IMR-90 (cell line): ENCODE measurements around the gene TSTD1.
"Not testable (repeated sequence)": the region's sequence is repeated elsewhere in the genome, so short reads cannot be mapped to it uniquely, and the experiment has no call there.

Experiments used
- BHLHE40 ChIP-seq: fragments of 150-350 bp; IDR thresholded peaks from 2 replicates; pipeline ENCODE4 v1.6.1; 2016; ENCODE audit warnings: mild to moderate bottlenecking, low read depth, low read length
- CEBPB ChIP-seq: IDR thresholded peaks from 2 replicates; pipeline ENCODE4 v1.6.1; 2012; ENCODE audit warnings: low read depth, low read length, improper control_type of control experiment
- MAFK ChIP-seq: IDR thresholded peaks from 2 replicates; pipeline ENCODE4 v1.6.1; 2012; ENCODE audit warnings: low read depth, low read length, improper control_type of control experiment
- MAZ ChIP-seq: IDR thresholded peaks from 2 replicates; pipeline ENCODE4 v1.6.1; 2012; ENCODE audit warnings: low read depth, mild to moderate bottlenecking, low read length, improper control_type of control experiment, moderate library complexity, borderline replicate concordance
- MXI1 ChIP-seq: IDR thresholded peaks from 2 replicates; pipeline ENCODE4 v1.6.1; 2012; ENCODE audit warnings: low read depth, mild to moderate bottlenecking, low read length, moderate library complexity, borderline replicate concordance
- NFE2L2 ChIP-seq: fragments of 150-350 bp; IDR thresholded peaks from 2 replicates; pipeline ENCODE4 v1.6.1; 2016; ENCODE audit warnings: low read depth, mild to moderate bottlenecking, low read length
- POLR2A ChIP-seq: IDR thresholded peaks from 2 replicates; pipeline ENCODE4 v1.6.1; 2012; ENCODE audit warnings: mild to moderate bottlenecking, low read depth, low read length
- RCOR1 ChIP-seq: IDR thresholded peaks from 2 replicates; pipeline ENCODE4 v1.6.1; 2012; ENCODE audit warnings: mild to moderate bottlenecking, low read length, improper control_type of control experiment; ENCODE audit not compliant: insufficient replicate concordance
- RFX5 ChIP-seq: IDR thresholded peaks from 2 replicates; pipeline ENCODE4 v1.8.0; 2012; ENCODE audit warnings: low read depth, mild to moderate bottlenecking, low read length, moderate library complexity
- SMC3 ChIP-seq: fragments of 150-350 bp; IDR thresholded peaks from 2 replicates; pipeline ENCODE4 v1.6.1; 2016; ENCODE audit warnings: low read depth, mild to moderate bottlenecking, antibody characterized with exemption, low read length, moderate library complexity
- TF ChIP-seq, protein P1 (sequence below): conservative IDR thresholded peaks from 2 replicates; pipeline ENCODE4 v1.5.1; 2012; ENCODE audit warnings: mild to moderate bottlenecking, low read depth, low read length, improper control_type of control experiment
- TF ChIP-seq, protein P2 (sequence below): fragments of 150-350 bp; IDR thresholded peaks from 2 replicates; pipeline ENCODE4 v1.6.1; 2017; ENCODE audit warnings: mild to moderate bottlenecking, antibody characterized with exemption, low read length, low read depth
- TF ChIP-seq, protein P3 (sequence below): fragments of 150-350 bp; IDR thresholded peaks from 2 replicates; pipeline ENCODE4 v1.6.1; 2016; ENCODE audit warnings: low read depth, mild to moderate bottlenecking, low read length, moderate library complexity, borderline replicate concordance

DNA sequence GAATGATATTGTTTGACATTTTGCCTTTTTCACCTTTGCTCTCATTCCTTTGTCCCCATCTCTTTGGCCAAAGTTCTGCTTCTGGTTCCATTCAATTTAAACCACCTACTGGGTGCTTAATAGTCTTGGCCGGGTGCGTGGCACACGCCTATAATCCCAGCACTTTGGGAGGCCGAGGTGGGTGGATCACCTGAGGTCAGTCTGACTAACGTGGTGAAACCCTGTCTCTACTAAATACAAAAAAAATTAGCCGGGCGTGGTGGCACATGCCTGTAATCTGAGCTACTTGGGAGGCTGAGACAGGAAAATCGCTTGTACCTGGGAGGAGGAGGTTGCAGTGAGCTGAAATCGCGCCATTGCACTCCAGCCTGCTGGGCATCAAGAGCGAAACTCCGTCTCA is 16.3 kb downstream of the TSTD1 start:
- TF ChIP-seq, protein P1, sequence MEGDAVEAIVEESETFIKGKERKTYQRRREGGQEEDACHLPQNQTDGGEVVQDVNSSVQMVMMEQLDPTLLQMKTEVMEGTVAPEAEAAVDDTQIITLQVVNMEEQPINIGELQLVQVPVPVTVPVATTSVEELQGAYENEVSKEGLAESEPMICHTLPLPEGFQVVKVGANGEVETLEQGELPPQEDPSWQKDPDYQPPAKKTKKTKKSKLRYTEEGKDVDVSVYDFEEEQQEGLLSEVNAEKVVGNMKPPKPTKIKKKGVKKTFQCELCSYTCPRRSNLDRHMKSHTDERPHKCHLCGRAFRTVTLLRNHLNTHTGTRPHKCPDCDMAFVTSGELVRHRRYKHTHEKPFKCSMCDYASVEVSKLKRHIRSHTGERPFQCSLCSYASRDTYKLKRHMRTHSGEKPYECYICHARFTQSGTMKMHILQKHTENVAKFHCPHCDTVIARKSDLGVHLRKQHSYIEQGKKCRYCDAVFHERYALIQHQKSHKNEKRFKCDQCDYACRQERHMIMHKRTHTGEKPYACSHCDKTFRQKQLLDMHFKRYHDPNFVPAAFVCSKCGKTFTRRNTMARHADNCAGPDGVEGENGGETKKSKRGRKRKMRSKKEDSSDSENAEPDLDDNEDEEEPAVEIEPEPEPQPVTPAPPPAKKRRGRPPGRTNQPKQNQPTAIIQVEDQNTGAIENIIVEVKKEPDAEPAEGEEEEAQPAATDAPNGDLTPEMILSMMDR: not testable (repeated sequence)
- not testable (repeated sequence) for TF ChIP-seq RCOR1, MAZ, SMC3, RFX5, POLR2A, BHLHE40, CEBPB, MXI1, NFE2L2, MAFK
- TF ChIP-seq, protein P2, sequence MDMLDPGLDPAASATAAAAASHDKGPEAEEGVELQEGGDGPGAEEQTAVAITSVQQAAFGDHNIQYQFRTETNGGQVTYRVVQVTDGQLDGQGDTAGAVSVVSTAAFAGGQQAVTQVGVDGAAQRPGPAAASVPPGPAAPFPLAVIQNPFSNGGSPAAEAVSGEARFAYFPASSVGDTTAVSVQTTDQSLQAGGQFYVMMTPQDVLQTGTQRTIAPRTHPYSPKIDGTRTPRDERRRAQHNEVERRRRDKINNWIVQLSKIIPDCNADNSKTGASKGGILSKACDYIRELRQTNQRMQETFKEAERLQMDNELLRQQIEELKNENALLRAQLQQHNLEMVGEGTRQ: not testable (repeated sequence)
- TF ChIP-seq, protein P3, sequence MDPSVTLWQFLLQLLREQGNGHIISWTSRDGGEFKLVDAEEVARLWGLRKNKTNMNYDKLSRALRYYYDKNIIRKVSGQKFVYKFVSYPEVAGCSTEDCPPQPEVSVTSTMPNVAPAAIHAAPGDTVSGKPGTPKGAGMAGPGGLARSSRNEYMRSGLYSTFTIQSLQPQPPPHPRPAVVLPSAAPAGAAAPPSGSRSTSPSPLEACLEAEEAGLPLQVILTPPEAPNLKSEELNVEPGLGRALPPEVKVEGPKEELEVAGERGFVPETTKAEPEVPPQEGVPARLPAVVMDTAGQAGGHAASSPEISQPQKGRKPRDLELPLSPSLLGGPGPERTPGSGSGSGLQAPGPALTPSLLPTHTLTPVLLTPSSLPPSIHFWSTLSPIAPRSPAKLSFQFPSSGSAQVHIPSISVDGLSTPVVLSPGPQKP: not testable (repeated sequence)
